ENCODE data around the gene MYH7. TPM values are rescaled to one million over a fixed set of nuclear protein-coding genes. Genes with fewer than 3 reads are reported as not detected.
"Not testable (repeated sequence)": the region's sequence is repeated elsewhere in the genome, so short reads cannot be mapped to it uniquely, and the experiment has no call there.

The MYH7 gene
- total RNA-seq, 5 donors from 2014 or later (not counting 1 experiment from before 2014, with no cell fraction given) = not detected

DNA sequence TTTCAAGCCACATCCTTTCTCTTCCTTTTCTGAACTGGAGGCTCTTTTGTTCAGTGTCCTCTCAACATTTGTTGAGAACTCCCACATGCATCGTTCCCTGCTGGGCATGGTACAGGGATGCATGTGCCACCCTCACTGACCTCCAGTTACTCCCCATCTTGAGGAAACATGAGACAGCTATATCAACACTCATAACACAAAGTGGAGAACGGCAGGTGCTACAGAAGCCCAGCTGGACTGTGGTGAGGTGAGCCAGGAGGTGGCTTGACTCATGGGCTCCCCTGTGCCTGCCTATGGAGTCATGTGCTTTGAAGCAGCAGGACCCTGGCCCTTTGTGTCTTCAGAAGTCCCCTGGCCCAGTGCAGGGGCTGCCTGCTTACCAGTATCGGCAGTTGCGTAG, 37.1 kb downstream of the MYH7 start:
- CTCF ChIA-PET = no interaction called here
- ATAC-seq (replicated peaks in 1 of 4) = no peak

DNA sequence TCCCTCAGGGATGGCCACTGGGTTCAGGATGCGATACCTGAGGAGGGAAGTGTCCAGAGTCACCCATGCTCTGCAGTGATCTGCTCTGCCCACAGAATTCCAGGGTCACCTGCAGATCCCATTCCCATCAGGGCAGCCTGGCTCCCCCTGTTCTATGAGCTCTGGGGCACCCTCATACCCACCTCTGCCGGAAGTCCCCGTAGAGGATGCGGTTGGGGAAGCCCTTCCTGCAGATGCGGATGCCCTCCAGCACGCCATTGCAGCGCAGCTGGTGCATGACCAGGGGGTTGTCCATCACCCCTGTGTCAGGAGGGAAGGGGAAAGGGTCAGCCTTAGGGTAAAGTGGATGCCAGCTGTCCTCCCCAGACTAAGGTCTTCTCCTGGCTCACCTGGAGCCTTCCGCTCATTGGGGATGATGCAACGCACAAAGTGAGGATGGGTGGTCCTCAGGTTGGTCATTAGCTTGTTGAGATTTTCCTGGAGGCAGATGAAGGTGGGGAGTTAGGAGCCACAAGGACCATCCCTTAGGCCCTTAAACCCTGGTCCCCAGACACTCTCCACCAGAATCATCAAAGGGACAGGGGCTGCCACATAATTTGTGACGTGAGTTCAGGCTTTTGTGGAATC, 38.6 kb downstream of the MYH7 start:
- DNase-seq (no peak), ATAC-seq (replicated peaks in 1 of 4) (no peak)
- Histone ChIP-seq H3K9me3 (no peaks in the 10 kb centered on the region), H3K36me3 (ENCODE audit: control insufficient read depth in 2 of 2, extremely low read depth in 1 of 2, insufficient read depth in 1 of 2, low read length in 1 of 2) (no peaks in the 10 kb centered on the region), H3K27me3 (replicated peaks in 1 of 2; ENCODE audit: control insufficient read depth in 2 of 2, extremely low read depth in 1 of 2, insufficient read depth in 2 of 2, low read length in 1 of 2) (peaks cover 0 to 8% of the 10 kb centered on the region in 2 experiments), H3K27ac (ENCODE audit: low read length) (no peak overlapping the region), H3K4me1 (ENCODE audit: control insufficient read depth in 1 of 2, extremely low read depth in 1 of 2, insufficient read depth in 2 of 2, low read length in 2 of 2) (no peaks in the 10 kb centered on the region), H3K4me3 (ENCODE audit: control insufficient read depth in 1 of 2, extremely low read depth in 1 of 2, low read length in 1 of 2) (no peak overlapping the region)
- H3K4me3 Mint-ChIP-seq = no peak overlapping the region
- WGBS (ENCODE audit: insufficient coverage) = 91% methylated on average over 2 of the region's 10 CpGs
- POLR2A ChIA-PET = no interaction called here
- CTCF ChIA-PET = no interaction called here
- H3K9me3 Mint-ChIP-seq = no peaks in the 10 kb centered on the region
- H3K27me3 Mint-ChIP-seq = peaks cover 4 to 15% of the 10 kb centered on the region in 2 donors
- H3K4me1 Mint-ChIP-seq = no peaks in the 10 kb centered on the region
- no peak overlapping the region for H3K27ac Mint-ChIP-seq
- H3K36me3 Mint-ChIP-seq = no peaks in the 10 kb centered on the region

More for the DNA sequence above, 37.1 kb downstream of the MYH7 start:
- WGBS (ENCODE audit: insufficient coverage) = 96% methylated on average over 3 of the region's 4 CpGs
- Histone ChIP-seq H3K4me3 (ENCODE audit: control insufficient read depth in 1 of 2, extremely low read depth in 1 of 2, low read length in 1 of 2) (no peak overlapping the region), H3K36me3 (ENCODE audit: control insufficient read depth in 2 of 2, extremely low read depth in 1 of 2, insufficient read depth in 1 of 2, low read length in 1 of 2) (no peaks in the 10 kb centered on the region), H3K27me3 (replicated peaks in 1 of 2; ENCODE audit: control insufficient read depth in 2 of 2, extremely low read depth in 1 of 2, insufficient read depth in 2 of 2, low read length in 1 of 2) (peaks cover 0 to 15% of the 10 kb centered on the region in 2 experiments), H3K9me3 (no peaks in the 10 kb centered on the region), H3K4me1 (ENCODE audit: control insufficient read depth in 1 of 2, extremely low read depth in 1 of 2, insufficient read depth in 2 of 2, low read length in 2 of 2) (no peaks in the 10 kb centered on the region), H3K27ac (ENCODE audit: low read length) (no peak overlapping the region)
- POLR2A ChIA-PET = no interaction called here
- H3K9me3 Mint-ChIP-seq = no peaks in the 10 kb centered on the region
- no peak overlapping the region for H3K4me3 Mint-ChIP-seq
- H3K36me3 Mint-ChIP-seq = no peaks in the 10 kb centered on the region
- H3K4me1 Mint-ChIP-seq = no peaks in the 10 kb centered on the region
- no peak overlapping the region for H3K27ac Mint-ChIP-seq
- no peak for DNase-seq
- H3K27me3 Mint-ChIP-seq = peaks cover 10 to 20% of the 10 kb centered on the region in 2 donors

- Mint-ChIP-seq H3K9me3 (no peaks in the 10 kb centered on the region), H3K36me3 (no peaks in the 10 kb centered on the region), H3K27ac (no peak overlapping the region), H3K4me1 (no peaks in the 10 kb centered on the region), H3K27me3 (peaks cover 4 to 15% of the 10 kb centered on the region in 2 donors), H3K4me3 (no peak overlapping the region)
- ChIA-PET POLR2A (no interaction called here), CTCF (no interaction called here)
- no peaks in the 10 kb centered on the region for H3K36me3 ChIP-seq (ENCODE audit: control insufficient read depth in 2 of 2, extremely low read depth in 1 of 2, insufficient read depth in 1 of 2, low read length in 1 of 2)
- no peak overlapping the region for H3K4me3 ChIP-seq (ENCODE audit: control insufficient read depth in 1 of 2, extremely low read depth in 1 of 2, low read length in 1 of 2)
- ATAC-seq (replicated peaks in 1 of 4) (no peak), DNase-seq (no peak)
- no peaks in the 10 kb centered on the region for H3K4me1 ChIP-seq (ENCODE audit: control insufficient read depth in 1 of 2, extremely low read depth in 1 of 2, insufficient read depth in 2 of 2, low read length in 2 of 2)
- WGBS (ENCODE audit: insufficient coverage) = 95% methylated on average over 8 of the region's 10 CpGs
- peaks cover 0 to 8% of the 10 kb centered on the region in 2 experiments for H3K27me3 ChIP-seq (replicated peaks in 1 of 2; ENCODE audit: control insufficient read depth in 2 of 2, extremely low read depth in 1 of 2, insufficient read depth in 2 of 2, low read length in 1 of 2)
- no peak overlapping the region for H3K27ac ChIP-seq (ENCODE audit: low read length)
- no peaks in the 10 kb centered on the region for H3K9me3 ChIP-seq
Measured at GRCh38 chr14:23396126-23396525, 39.3 kb downstream of the MYH7 start.

DNA sequence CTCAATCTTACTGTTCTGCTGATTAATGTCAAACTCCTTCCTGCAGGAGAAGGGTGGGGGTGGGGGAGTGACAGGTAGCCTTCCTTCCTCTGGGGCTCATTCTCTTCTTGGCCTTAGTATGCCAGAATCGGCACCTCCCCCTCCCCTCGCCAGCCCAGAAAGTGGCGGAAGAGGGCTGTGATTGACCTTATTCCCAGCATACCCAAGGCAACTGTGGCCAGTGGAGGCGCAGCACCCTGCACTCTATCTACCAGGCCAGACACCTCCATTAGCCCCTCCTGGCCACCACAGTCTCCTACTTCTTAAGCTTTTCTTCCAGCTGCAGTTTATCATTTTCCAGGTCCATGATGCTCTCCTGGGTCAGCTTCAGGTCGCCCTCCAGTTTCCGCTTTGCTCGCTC, 42.8 kb downstream of the MYH7 start:
- Mint-ChIP-seq H3K4me3 (no peak overlapping the region), H3K4me1 (no peaks in the 10 kb centered on the region), H3K36me3 (no peaks in the 10 kb centered on the region), H3K9me3 (no peaks in the 10 kb centered on the region), H3K27me3 (peaks cover 20 to 23% of the 10 kb centered on the region in 2 donors), H3K27ac (no peak overlapping the region)
- no peaks in the 10 kb centered on the region for H3K36me3 ChIP-seq (ENCODE audit: control insufficient read depth in 2 of 2, extremely low read depth in 1 of 2, insufficient read depth in 1 of 2, low read length in 1 of 2)
- no peaks in the 10 kb centered on the region for H3K4me1 ChIP-seq (ENCODE audit: control insufficient read depth in 1 of 2, extremely low read depth in 1 of 2, insufficient read depth in 2 of 2, low read length in 2 of 2)
- 84% methylated on average over 7 of the region's 7 CpGs for WGBS (ENCODE audit: insufficient coverage)
- H3K27ac ChIP-seq (ENCODE audit: low read length) = no peak overlapping the region
- ChIA-PET POLR2A (no interaction called here), CTCF (interaction anchor here in 1 of 2 donors (0.6 kb wide), 1 partner anchor 90 kb away, joined by 4 read pairs; no protein-coding TSS in a partner anchor)
- DNase-seq (no peak), ATAC-seq (replicated peaks in 1 of 4) (no peak)
- H3K27me3 ChIP-seq (replicated peaks in 1 of 2; ENCODE audit: control insufficient read depth in 2 of 2, extremely low read depth in 1 of 2, insufficient read depth in 2 of 2, low read length in 1 of 2) = peaks cover 0 to 23% of the 10 kb centered on the region in 2 experiments
- H3K9me3 ChIP-seq = no peaks in the 10 kb centered on the region
- no peak overlapping the region for H3K4me3 ChIP-seq (ENCODE audit: control insufficient read depth in 1 of 2, extremely low read depth in 1 of 2, low read length in 1 of 2)

- H3K27ac Mint-ChIP-seq; H3K9me3 ChIP-seq; H3K4me1 ChIP-seq (ENCODE audit: control insufficient read depth in 1 of 2, extremely low read depth in 1 of 2, insufficient read depth in 2 of 2, low read length in 2 of 2); H3K4me3 ChIP-seq (ENCODE audit: control insufficient read depth in 1 of 2, extremely low read depth in 1 of 2, low read length in 1 of 2); H3K4me1 Mint-ChIP-seq; H3K36me3 Mint-ChIP-seq; H3K9me3 Mint-ChIP-seq; DNase-seq; H3K36me3 ChIP-seq (ENCODE audit: control insufficient read depth in 2 of 2, extremely low read depth in 1 of 2, insufficient read depth in 1 of 2, low read length in 1 of 2); H3K4me3 Mint-ChIP-seq; H3K27ac ChIP-seq (ENCODE audit: low read length); ATAC-seq (replicated peaks in 1 of 4); POLR2A ChIA-PET: not testable (repeated sequence)
- H3K27me3 ChIP-seq (replicated peaks in 1 of 2; ENCODE audit: control insufficient read depth in 2 of 2, extremely low read depth in 1 of 2, insufficient read depth in 2 of 2, low read length in 1 of 2) = peaks cover 0 to 23% of the 10 kb centered on the region in 2 experiments
- CTCF ChIA-PET = interaction anchor here in 1 of 2 donors (0.5 kb wide), 1 partner anchor 156 kb away, joined by 3 read pairs; no protein-coding TSS in a partner anchor
- no CpG with 5 or more reads among the region's 19 CpGs for WGBS (ENCODE audit: insufficient coverage)
- peaks cover 16 to 17% of the 10 kb centered on the region in 2 donors for H3K27me3 Mint-ChIP-seq
Measured at GRCh38 chr14:23389871-23390270, 45.6 kb downstream of the MYH7 start.

- Mint-ChIP-seq H3K36me3 (no peaks in the 10 kb centered on the region), H3K9me3 (no peaks in the 10 kb centered on the region), H3K27ac (no peak overlapping the region), H3K27me3 (peaks cover 16 to 17% of the 10 kb centered on the region in 2 donors), H3K4me3 (no peak overlapping the region), H3K4me1 (no peaks in the 10 kb centered on the region)
- H3K36me3 ChIP-seq (ENCODE audit: control insufficient read depth in 2 of 2, extremely low read depth in 1 of 2, insufficient read depth in 1 of 2, low read length in 1 of 2) = no peaks in the 10 kb centered on the region
- no peak for DNase-seq
- no peak for ATAC-seq (replicated peaks in 1 of 4)
- POLR2A ChIA-PET = no interaction called here
- WGBS (ENCODE audit: insufficient coverage) = 77% methylated on average over 7 of the region's 12 CpGs
- no peak overlapping the region for H3K4me3 ChIP-seq (ENCODE audit: control insufficient read depth in 1 of 2, extremely low read depth in 1 of 2, low read length in 1 of 2)
- CTCF ChIA-PET = interaction anchor here in 1 of 2 donors (0.9 kb wide), 1 partner anchor 10 kb away, joined by 3 read pairs; no protein-coding TSS in a partner anchor
- H3K27me3 ChIP-seq (replicated peaks in 1 of 2; ENCODE audit: control insufficient read depth in 2 of 2, extremely low read depth in 1 of 2, insufficient read depth in 2 of 2, low read length in 1 of 2) = peaks cover 0 to 23% of the 10 kb centered on the region in 2 experiments
- H3K27ac ChIP-seq (ENCODE audit: low read length) = no peak overlapping the region
- no peaks in the 10 kb centered on the region for H3K4me1 ChIP-seq (ENCODE audit: control insufficient read depth in 1 of 2, extremely low read depth in 1 of 2, insufficient read depth in 2 of 2, low read length in 2 of 2)
- no peaks in the 10 kb centered on the region for H3K9me3 ChIP-seq
Measured at GRCh38 chr14:23389396-23389795, 46.1 kb downstream of the MYH7 start.

Data from T-cell (primary cell).